ENCODE results near the gene SIGLEC1.

DNA sequence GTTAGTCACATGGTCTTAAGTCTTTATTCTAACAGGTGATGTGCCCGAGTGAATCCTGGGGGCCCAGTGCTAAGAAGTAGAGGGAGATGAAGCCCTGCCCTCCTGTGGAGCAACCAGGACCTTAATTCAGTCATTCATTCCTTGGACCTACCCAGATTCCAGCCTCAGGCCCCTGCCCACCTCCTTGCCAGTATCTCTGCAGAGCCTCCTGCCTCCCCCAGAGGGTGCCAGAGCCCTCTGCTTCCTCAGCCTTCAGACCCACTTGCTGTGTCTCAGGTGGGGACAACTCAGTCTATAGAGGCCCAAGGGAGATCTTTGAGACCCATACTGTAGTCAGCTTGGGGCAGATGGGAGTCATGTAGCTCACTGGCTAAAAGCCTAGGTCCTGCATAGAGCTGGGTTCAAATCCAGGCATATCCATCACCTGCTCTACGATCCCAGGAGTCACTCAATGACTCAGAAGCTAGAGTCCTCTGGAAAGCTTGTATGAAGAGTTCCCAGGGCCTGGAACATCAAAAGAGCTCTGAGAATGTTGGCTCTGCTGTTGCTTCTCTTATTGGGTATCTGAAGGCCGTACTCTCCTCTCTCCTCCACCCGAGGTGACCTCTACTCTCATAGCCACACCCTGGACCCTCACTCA lies 3.9 kb upstream of the SIGLEC1 start:
- TF ChIP-seq POLR2A (IDR thresholded peaks at IDR 0.05) = no peak
- TF ChIP-seq CTCF (IDR thresholded peaks at IDR 0.05) = peak; percentile 45 to 78 (median 71)
